Muscle layer of duodenum (tissue), 2 donors: ENCODE measurements around the gene PMFBP1.

Experiments used
- H3K27ac ChIP-seq: one replicate; pipeline ENCODE4 v1.7.0; 2013; ENCODE audit warnings: mild to moderate bottlenecking, low read length
- H3K27me3 ChIP-seq: one replicate; pipeline ENCODE4 v1.7.0; 2013; ENCODE audit warnings: low read depth, mild to moderate bottlenecking, control low read depth, low read length
- H3K36me3 ChIP-seq, 2 donors: one replicate each; pipeline ENCODE4 v1.7.0; 2013; ENCODE audit warnings: low read length in 2 of 2, control low read depth in 1 of 2, mild to moderate bottlenecking in 1 of 2; ENCODE audit not compliant: insufficient read depth in 2 of 2, control insufficient read depth in 1 of 2
- H3K4me1 ChIP-seq, 2 donors: one replicate each; pipeline ENCODE4 v1.7.0; 2013; ENCODE audit warnings: low read length in 2 of 2, mild to moderate bottlenecking in 2 of 2, control low read depth in 1 of 2, moderate library complexity in 1 of 2; ENCODE audit not compliant: insufficient read depth in 2 of 2, control insufficient read depth in 1 of 2
- H3K4me3 ChIP-seq, 2 donors: one replicate each; pipeline ENCODE4 v1.7.0; 2013; ENCODE audit warnings: low read length in 2 of 2, low read depth in 1 of 2, mild to moderate bottlenecking in 1 of 2
- H3K9me3 ChIP-seq, 2 donors: one replicate each; pipeline ENCODE4 v1.7.0; 2013; ENCODE audit warnings: low read length in 2 of 2, control low read depth in 1 of 2, mild to moderate bottlenecking in 1 of 2; ENCODE audit not compliant: control insufficient read depth in 1 of 2
- donor health status: healthy.

The PMFBP1 gene

DNA sequence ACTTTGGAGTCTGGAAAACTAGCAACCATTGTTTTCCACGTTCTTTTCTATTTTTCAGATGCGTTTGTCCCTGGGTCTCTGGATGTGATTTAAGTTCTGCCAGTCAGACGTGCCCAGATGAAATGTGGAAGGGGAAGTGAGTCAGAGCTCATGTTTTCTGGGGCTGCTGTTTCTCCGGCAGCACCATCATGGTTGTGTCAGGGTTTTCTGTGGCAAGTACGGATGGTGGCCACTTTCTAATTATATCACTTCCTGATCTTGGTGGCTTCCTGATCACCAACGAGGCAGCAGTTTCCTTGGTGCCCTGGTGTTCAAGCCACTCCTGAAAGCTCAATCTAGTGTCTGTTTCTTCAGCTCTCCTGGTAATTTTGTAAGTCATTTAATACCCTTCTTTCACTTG is 31.4 kb upstream of the PMFBP1 start:
- Histone ChIP-seq H3K36me3 (no peaks in the 10 kb centered on the region), H3K27ac (peak overlapping the region; percentile 70), H3K4me1 (no peaks in the 10 kb centered on the region), H3K27me3 (no peaks in the 10 kb centered on the region), H3K9me3 (no peaks in the 10 kb centered on the region), H3K4me3 (no peak overlapping the region)

DNA sequence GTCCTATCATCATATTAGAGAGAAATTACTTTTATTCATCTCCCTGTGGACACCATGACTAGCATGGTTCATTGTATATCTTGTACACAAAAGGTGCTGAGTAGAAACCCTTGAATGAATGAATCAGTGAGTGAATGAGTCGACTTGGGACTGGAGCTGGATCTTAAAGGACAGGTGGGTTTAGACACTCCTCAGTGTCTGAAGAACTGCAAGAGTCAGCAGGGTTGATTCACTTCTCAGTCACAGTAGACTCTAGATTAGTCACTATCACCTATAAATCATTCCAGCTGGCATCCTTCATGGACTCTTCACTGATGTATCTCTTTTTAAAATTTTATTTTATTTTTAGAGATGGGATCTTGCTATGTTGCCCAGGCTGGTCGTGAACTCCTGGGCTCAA is 30.1 kb upstream of the PMFBP1 start:
- Histone ChIP-seq H3K27me3 (no peaks in the 10 kb centered on the region), H3K4me1 (peaks cover 0 to 5% of the 10 kb centered on the region in 2 donors), H3K36me3 (no peaks in the 10 kb centered on the region), H3K27ac (no peak overlapping the region), H3K4me3 (no peak overlapping the region), H3K9me3 (no peaks in the 10 kb centered on the region)

DNA sequence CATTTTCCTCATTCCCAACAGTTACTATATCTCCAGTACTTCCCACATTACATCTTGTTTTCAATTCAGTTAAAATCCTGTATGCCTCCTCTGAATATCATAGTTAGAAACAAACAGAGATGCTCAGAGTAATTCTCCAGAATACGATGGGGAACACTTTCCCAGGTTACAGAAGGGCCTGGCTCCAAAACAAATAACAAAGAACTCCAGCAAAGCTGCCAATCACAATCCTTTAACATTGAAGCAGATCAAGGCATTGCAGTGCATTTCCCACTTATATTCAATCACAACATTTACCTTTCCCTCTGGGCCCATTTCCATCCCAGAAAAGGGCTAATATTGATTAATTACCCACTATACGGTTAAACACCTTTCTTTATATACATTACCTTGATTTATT is 29.4 kb upstream of the PMFBP1 start:
- Histone ChIP-seq H3K36me3 (no peaks in the 10 kb centered on the region), H3K4me1 (peaks cover 0 to 5% of the 10 kb centered on the region in 2 donors), H3K9me3 (no peaks in the 10 kb centered on the region), H3K27me3 (no peaks in the 10 kb centered on the region), H3K27ac (no peak overlapping the region), H3K4me3 (no peak overlapping the region)

DNA sequence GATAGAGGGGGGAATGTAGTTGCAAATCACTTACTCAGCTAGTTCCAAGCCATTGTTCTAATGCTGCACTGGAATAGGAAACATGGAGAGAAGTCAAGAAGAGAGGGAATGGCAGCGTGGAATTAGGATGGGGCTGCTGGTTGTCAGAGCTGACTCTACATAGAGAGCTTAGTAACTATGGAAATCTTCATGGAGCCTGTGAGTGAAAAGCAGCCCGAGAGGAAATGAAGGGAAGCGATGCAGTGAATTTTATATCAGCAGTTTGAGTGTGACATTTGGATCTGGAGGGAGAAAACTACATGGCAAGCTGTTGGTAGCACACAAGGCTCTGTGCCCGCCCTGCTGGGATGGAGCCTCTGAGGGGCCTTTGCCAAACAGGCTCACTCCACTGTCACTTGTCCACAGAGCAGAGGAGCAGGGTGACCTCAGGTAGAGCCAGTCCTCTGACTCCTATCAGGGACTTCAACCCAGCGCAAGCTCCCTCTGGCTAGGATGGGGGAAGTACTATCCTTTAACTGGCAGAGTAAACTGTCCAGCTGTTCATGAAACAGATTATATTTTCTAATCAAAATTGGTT is 27.9 kb upstream of the PMFBP1 start:
- Histone ChIP-seq H3K27ac (no peak overlapping the region), H3K36me3 (no peaks in the 10 kb centered on the region), H3K27me3 (no peaks in the 10 kb centered on the region), H3K9me3 (no peaks in the 10 kb centered on the region), H3K4me3 (no peak overlapping the region), H3K4me1 (peaks cover 0 to 5% of the 10 kb centered on the region in 2 donors)

DNA sequence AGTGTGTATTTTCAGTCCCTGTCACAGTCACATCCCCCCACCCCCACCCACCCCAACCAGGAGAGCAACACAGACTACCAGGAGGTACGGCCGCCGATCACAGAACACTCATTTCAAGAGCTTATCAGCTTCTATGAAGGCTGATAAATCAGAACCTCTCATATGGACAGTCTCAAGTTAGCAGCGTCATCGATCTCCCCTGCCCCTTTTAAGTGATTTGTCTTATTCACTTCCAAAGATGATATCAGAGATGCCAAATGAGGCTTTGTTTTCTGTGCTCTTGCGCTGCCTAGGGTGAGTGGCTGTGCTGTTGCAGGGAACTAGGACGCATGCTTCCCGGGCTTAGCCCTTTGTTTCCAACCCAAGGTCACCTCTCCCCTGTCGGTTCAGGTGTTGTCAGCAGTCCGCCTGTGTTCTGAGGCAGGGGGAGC is 26.8 kb upstream of the PMFBP1 start:
- Histone ChIP-seq H3K27me3 (no peaks in the 10 kb centered on the region), H3K36me3 (no peaks in the 10 kb centered on the region), H3K4me1 (peaks cover 0 to 5% of the 10 kb centered on the region in 2 donors), H3K27ac (no peak overlapping the region), H3K9me3 (no peaks in the 10 kb centered on the region), H3K4me3 (no peak overlapping the region)

DNA sequence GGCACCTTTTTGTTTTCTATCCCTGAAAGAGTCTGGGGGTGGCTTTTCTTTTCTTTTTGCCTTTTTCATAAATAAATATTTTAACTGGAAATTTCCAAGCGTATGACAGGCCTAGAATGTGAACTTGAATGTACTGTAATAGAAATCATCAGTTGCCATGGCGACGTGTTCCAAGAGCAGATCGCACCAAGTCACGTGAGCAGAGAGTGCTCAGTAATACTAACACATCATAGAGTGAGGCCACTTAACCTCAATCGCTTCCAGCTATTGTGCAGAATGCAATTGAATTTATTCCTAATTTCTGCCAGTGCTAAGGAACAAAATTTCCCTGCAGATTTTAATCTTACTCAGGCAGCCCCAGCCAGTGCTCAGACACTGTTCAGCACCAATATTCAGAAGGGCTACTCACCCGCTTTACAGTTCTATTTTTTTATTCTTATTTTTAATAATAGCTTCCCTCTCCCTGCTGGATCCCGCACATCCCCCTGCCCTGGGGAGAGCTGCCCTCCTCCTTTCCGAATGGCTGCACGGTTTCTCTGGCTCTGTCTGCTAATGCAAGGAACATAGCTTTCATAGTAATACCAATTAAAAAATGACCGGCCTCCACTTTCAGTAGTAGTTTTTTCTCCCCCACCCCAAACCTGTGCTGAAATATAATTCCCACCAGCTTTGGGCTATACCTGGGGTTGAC is 26.2 kb upstream of the PMFBP1 start:
- H3K4me1 ChIP-seq: peaks cover 0 to 5% of the 10 kb centered on the region in 2 donors
- no peaks in the 10 kb centered on the region for H3K9me3 ChIP-seq
- H3K4me3 ChIP-seq: no peak overlapping the region
- H3K27ac ChIP-seq: no peak overlapping the region
- H3K27me3 ChIP-seq: no peaks in the 10 kb centered on the region
- no peaks in the 10 kb centered on the region for H3K36me3 ChIP-seq

DNA sequence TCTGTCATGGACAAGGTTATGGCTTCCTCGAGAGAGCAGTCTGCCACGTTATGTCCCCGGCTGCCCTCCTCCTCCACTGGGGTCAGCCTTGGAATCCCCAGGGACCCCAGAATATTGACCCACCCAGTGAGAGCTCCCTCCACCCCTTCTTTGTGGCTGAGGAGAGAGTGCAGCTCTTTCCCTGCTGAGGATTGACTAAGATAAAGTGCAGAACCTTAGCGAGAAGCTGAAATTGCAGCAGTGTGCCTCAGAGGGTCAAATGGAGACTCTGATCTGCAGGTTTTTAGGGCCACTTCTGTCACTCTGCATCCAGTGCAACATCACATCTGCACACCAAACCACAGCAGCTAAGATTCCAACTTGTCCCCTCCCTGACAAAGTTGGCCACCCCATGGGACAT is 25.6 kb upstream of the PMFBP1 start:
- Histone ChIP-seq H3K36me3 (no peaks in the 10 kb centered on the region), H3K27me3 (no peaks in the 10 kb centered on the region), H3K27ac (no peak overlapping the region), H3K4me1 (peaks cover 0 to 5% of the 10 kb centered on the region in 2 donors), H3K4me3 (no peak overlapping the region), H3K9me3 (no peaks in the 10 kb centered on the region)

DNA sequence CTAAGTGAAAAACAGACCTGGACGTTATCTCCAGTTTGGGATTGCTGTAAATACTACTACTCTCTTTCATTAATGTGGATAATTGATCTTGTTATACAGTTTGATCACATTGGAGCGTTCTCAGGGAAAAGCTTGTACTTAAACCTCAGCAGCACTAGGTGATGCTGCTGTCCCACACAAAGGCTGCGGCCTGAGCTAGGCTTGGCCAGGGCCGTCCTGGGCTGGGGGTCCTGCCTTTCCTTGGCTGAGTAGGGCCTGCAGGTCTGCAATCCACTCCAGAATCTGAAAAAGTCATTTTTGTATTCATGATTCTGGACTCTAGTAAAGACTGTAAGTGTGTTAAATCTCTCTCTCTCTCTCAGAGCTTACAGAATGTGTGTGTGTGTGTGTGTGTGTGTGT is 23.7 kb upstream of the PMFBP1 start:
- Histone ChIP-seq H3K27me3 (no peaks in the 10 kb centered on the region), H3K9me3 (no peaks in the 10 kb centered on the region), H3K36me3 (no peaks in the 10 kb centered on the region), H3K4me1 (peaks cover 0 to 5% of the 10 kb centered on the region in 2 donors), H3K4me3 (no peak overlapping the region), H3K27ac (no peak overlapping the region)

DNA sequence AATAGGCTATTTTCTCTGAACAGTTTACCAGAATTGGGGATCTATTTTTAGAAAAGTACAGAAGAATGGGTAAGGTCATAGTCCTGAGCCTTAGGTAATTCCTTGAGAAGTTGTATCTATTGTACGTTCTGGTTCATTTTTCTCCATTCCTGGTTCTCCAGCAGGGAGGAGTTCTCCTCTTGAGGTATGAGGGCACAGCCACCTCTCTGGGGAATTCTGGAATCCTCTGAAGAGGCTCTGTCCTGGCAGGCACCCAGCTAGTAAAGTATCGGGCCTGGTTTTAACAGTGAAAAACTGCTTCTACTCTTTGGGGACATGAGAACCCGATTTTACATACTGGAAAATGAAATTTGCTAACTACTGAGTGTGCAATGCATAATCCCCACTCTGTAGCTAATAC is 19.6 kb upstream of the PMFBP1 start:
- no peaks in the 10 kb centered on the region for H3K4me1 ChIP-seq
- H3K9me3 ChIP-seq: no peaks in the 10 kb centered on the region
- no peaks in the 10 kb centered on the region for H3K27me3 ChIP-seq
- no peak overlapping the region for H3K4me3 ChIP-seq
- H3K27ac ChIP-seq: no peak overlapping the region
- no peaks in the 10 kb centered on the region for H3K36me3 ChIP-seq

DNA sequence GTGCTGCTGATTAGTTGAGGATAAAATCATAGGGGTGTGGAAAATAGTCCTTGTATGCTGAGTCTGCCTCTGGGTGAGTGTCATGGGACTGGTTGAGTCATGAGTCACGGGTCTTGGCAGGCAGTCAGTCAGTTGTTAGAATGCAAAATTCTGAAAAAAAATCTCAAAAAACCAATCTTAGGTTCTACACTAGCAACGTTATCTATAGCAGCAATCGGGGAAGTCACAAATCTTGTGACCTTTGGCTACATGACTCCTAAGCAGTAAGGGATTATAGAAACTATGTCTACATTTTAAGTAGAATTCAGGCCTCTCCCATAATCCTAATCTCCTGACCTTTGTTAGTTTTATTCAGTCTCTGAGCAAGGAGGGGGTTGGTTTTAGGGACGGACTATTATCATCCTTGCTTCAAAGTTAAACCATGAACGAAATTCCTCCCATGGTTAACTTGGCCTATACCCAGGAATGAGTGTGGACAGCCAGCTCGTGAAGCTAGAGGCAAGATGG is 18.0 kb upstream of the PMFBP1 start:
- Histone ChIP-seq H3K4me1 (no peaks in the 10 kb centered on the region), H3K27ac (no peak overlapping the region), H3K27me3 (no peaks in the 10 kb centered on the region), H3K4me3 (no peak overlapping the region), H3K36me3 (no peaks in the 10 kb centered on the region), H3K9me3 (no peaks in the 10 kb centered on the region)

DNA sequence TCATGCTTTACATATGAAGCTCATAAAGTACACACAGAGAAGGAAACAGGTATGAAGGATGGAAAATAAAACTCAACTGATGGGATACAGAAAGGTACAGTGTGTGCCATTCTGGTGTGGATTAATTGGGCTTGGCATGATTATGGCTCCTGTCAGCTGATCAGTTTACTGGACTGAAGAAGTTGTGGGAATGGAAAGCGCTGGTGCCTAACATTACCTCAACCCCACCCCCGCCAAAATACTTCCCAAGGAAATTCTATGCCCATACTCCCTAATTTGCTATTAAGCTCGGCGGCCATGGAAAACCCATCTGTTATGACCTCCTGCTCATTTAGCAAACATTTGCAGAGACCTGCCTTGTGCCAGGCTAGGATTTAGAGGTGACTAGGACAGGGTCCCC is 16.6 kb upstream of the PMFBP1 start:
- Histone ChIP-seq H3K27me3 (no peaks in the 10 kb centered on the region), H3K36me3 (no peaks in the 10 kb centered on the region), H3K4me1 (no peaks in the 10 kb centered on the region), H3K4me3 (no peak overlapping the region), H3K27ac (no peak overlapping the region), H3K9me3 (no peaks in the 10 kb centered on the region)

DNA sequence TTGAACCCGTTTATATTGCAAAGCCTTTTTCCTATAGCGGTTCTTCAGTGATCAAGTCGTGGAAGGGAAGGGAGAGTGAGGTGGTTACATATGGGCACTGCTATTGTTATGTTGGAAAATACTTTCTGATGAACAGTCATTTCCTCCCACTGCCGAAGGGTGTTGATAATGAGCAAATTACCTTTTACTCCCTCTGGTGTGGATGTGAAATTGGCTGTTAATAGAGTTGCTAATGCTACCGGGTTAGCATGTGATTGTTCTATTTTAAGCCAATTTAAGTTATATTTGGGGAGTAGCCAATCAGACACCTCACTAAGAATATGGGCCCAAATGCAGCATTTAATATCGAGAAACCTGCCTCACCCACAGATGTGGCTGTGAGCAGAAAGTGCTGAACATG is 15.6 kb upstream of the PMFBP1 start:
- Histone ChIP-seq H3K9me3 (no peaks in the 10 kb centered on the region), H3K27ac (no peak overlapping the region), H3K4me3 (no peak overlapping the region), H3K27me3 (no peaks in the 10 kb centered on the region), H3K36me3 (no peaks in the 10 kb centered on the region), H3K4me1 (no peaks in the 10 kb centered on the region)
